ENCODE data around the gene TRPM3. TPM values are rescaled to one million over a fixed set of nuclear protein-coding genes. Genes with fewer than 3 reads are reported as not detected.

The TRPM3 gene
- total RNA-seq, 6 experiments from 2014 or later = 0.02 TPM; not detected in 5

GRCh38 chr9:70798018-70798417 is 323.4 kb downstream of the TRPM3 start:
- no peak for TF ChIP-seq CTCF (IDR thresholded peaks at IDR 0.05)
- Mint-ChIP-seq H3K4me3 (no peak overlapping the region), H3K27ac (no peak overlapping the region), H3K4me1 (ENCODE audit: low read depth) (no peaks in the 10 kb centered on the region), H3K9me3 (no peaks in the 10 kb centered on the region), H3K36me3 (ENCODE audit: low read depth) (no peaks in the 10 kb centered on the region), H3K27me3 (ENCODE audit: insufficient read depth) (no peaks in the 10 kb centered on the region; the same call in 1 of the 2 replicates)
- DNase-seq = no peak

GRCh38 chr9:70795841-70796240 is 325.6 kb downstream of the TRPM3 start:
- Mint-ChIP-seq H3K4me1 (ENCODE audit: low read depth) (no peaks in the 10 kb centered on the region), H3K4me3 (no peak overlapping the region), H3K27me3 (ENCODE audit: insufficient read depth) (no peaks in the 10 kb centered on the region; the same call in none of the 2 replicates), H3K36me3 (ENCODE audit: low read depth) (no peaks in the 10 kb centered on the region), H3K9me3 (no peaks in the 10 kb centered on the region), H3K27ac (no peak overlapping the region)
- no peak for DNase-seq
- no peak for TF ChIP-seq CTCF (IDR thresholded peaks at IDR 0.05)

- Mint-ChIP-seq H3K9me3 (no peaks in the 10 kb centered on the region), H3K27ac (no peak overlapping the region), H3K36me3 (ENCODE audit: low read depth) (no peaks in the 10 kb centered on the region), H3K4me3 (no peak overlapping the region), H3K27me3 (ENCODE audit: insufficient read depth) (no peaks in the 10 kb centered on the region; the same call in 1 of the 2 replicates), H3K4me1 (ENCODE audit: low read depth) (no peaks in the 10 kb centered on the region)
- no peak for TF ChIP-seq CTCF (IDR thresholded peaks at IDR 0.05)
- no peak for DNase-seq
Measured at GRCh38 chr9:70792796-70793195, 328.6 kb downstream of the TRPM3 start.

- H3K4me1 Mint-ChIP-seq (ENCODE audit: low read depth) = no peaks in the 10 kb centered on the region
- H3K9me3 Mint-ChIP-seq = no peaks in the 10 kb centered on the region
- no peak for DNase-seq
- no peak for TF ChIP-seq CTCF (IDR thresholded peaks at IDR 0.05)
- H3K27me3 Mint-ChIP-seq (ENCODE audit: insufficient read depth) = no peaks in the 10 kb centered on the region; the same call in 1 of the 2 replicates
- no peak overlapping the region for H3K27ac Mint-ChIP-seq
- H3K4me3 Mint-ChIP-seq = no peak overlapping the region
- no peaks in the 10 kb centered on the region for H3K36me3 Mint-ChIP-seq (ENCODE audit: low read depth)
Measured at GRCh38 chr9:70791936-70792335, 329.5 kb downstream of the TRPM3 start.

- Mint-ChIP-seq H3K4me1 (ENCODE audit: low read depth) (no peaks in the 10 kb centered on the region), H3K4me3 (no peak overlapping the region), H3K27me3 (ENCODE audit: insufficient read depth) (no peaks in the 10 kb centered on the region; the same call in none of the 2 replicates), H3K36me3 (ENCODE audit: low read depth) (no peaks in the 10 kb centered on the region), H3K9me3 (no peaks in the 10 kb centered on the region), H3K27ac (no peak overlapping the region)
- TF ChIP-seq CTCF (IDR thresholded peaks at IDR 0.05) = no peak
- no peak for DNase-seq
Measured at GRCh38 chr9:70789086-70789485, 332.3 kb downstream of the TRPM3 start.

GRCh38 chr9:70784456-70784855 is 337.0 kb downstream of the TRPM3 start:
- Mint-ChIP-seq H3K4me1 (ENCODE audit: low read depth) (no peaks in the 10 kb centered on the region), H3K36me3 (ENCODE audit: low read depth) (no peaks in the 10 kb centered on the region), H3K4me3 (no peak overlapping the region; the same call in 1 of the 2 replicates), H3K27me3 (ENCODE audit: insufficient read depth) (peaks cover 5% of the 10 kb centered on the region), H3K9me3 (no peaks in the 10 kb centered on the region), H3K27ac (no peak overlapping the region)
- no peak for DNase-seq
- no peak for TF ChIP-seq CTCF (IDR thresholded peaks at IDR 0.05)

All from HFFc6 (cell line).